Gastrocnemius medialis (tissue), 4 donors: ENCODE results near the gene PAPOLA.

ENCODE experiments used
- CTCF ChIP-seq, 5 experiments: fragments of 450-650 bp in 3 of 5; fragments of 200-600 bp in 2 of 5; sonication (generic) in 2 of 5; IDR thresholded peaks in 4 of 5; conservative IDR thresholded peaks in 1 of 5; 1 replicate in 4 of 5; 2 replicates in 1 of 5; pipeline ENCODE4 v1.5.1; 2016 to 2019; ENCODE audit warnings: antibody characterized with exemption in 5 of 5, mild to moderate bottlenecking in 3 of 5, moderate library complexity in 3 of 5
- POLR2A ChIP-seq, 2 donors: fragments of 450-650 bp; IDR thresholded peaks; one replicate each; pipeline ENCODE4 v1.6.1; 2017; ENCODE audit warnings: antibody characterized with exemption in 2 of 2, mild to moderate bottlenecking in 2 of 2, moderate library complexity in 2 of 2

- TF ChIP-seq CTCF (IDR thresholded peaks at IDR 0.05 in 4 of 5, conservative IDR thresholded peaks at IDR 0.05 in 1 of 5) = no peak
- TF ChIP-seq POLR2A (IDR thresholded peaks at IDR 0.05) = no peak
Measured at GRCh38 chr14:96580566-96580965, 78.4 kb downstream of the PAPOLA start.
